Stimulated activated CD4-positive, alpha-beta T cell treated with anti-CD3 and anti-CD28 coated beads, Interleukin-15, amount 100 ng/mL, for 48 hours (primary cell): ENCODE measurements around the gene CHN1.

Experiments
- DNase-seq, 2 donors: peaks; one replicate each; pipeline ENCODE4 v3.0.0-alpha.2; 2020; ENCODE audit warnings: low read depth in 2 of 2

CHN1 gene

DNA sequence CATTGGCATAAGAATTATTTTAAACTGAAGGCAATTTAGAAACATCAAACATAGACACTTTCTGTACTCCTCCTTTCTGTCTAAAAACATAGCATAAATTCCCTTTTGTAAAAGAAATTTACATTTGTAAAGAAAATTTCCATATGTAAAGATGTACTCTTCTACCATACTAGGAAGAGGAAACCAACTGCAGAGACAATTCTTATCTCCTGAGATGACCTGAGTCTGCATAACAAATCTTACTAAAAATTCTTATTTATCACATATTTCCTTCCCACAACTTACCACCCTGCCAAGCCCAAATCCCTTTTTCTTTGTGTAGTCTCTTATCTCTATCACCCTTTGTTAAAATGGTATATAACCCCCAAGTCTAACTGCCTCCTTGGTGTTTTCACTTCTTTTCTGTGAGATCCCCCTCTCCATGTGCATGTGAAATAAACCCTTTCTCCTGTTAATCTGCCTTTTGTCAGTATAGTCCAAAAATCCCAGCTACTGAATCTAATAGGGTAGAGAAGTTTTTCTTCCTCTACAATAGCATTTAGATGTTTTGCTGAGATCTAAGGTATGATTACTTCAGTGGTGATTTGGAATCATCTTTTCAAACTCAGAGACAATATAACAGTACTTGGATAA lies 81.0 kb downstream of the CHN1 start:
- DNase-seq = no peak

GRCh38 chr2:174919947-174920595 lies 85.1 kb downstream of the CHN1 start:
- DNase-seq = no peak

DNA sequence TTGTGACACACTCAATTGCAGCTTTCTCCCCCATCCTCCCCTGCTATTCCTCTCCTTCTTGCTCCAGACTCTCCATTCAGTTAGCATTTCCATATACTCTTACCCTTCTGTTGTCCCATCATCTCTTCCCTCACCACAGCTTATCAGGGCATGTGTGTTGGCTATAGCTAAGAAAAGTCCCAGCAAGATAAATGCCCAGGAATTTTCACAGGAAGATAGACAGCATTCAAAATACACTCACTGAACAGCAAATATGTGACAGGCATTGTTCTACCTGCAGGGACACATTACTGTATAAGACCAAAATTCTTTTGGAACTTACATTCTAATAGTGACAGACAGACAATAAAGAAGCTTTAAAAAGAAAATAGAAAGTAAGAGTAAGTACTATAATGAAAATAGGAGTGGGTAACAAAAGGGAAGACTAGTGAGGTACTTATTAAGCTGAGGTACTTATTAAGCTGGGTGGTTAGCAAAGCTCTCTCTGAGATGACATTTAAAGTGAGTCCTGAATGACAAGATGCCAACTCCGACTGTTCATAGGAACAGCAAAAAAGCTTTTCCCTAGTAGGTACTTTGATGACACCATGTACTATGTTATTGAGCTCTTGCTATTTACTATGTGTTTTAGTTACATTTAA lies 86.2 kb downstream of the CHN1 start:
- DNase-seq = no peak

DNA sequence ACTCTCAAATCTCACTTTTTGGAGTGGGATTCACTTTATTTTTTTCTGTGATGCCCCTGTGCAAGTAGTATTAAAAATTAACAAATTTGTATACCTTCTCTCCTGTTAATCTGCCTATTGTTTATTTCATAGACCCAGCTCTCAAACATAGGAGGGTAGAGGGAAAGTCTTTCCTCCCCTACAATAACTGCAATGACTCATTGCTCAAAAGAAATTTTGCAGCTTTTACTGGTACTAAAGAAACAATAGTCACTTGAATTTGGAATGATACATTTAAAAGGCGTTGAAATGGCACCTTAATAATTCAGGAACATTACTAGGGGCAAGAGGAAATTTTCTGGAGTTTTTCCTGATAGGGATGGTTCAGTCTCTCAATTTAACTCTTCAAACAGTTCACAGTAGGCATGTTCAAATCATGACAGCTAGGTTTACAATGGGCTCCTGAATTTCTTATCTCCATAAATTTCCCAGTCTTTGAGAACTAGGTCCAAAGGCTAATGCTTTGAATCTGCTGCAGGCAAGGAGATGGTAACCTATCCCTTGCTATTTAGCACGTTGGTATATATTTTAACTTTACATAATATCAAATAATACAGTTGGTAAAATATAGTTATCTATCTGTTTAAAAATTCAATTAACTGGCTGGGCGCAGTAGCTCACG lies 88.8 kb downstream of the CHN1 start:
- no peak for DNase-seq

DNA sequence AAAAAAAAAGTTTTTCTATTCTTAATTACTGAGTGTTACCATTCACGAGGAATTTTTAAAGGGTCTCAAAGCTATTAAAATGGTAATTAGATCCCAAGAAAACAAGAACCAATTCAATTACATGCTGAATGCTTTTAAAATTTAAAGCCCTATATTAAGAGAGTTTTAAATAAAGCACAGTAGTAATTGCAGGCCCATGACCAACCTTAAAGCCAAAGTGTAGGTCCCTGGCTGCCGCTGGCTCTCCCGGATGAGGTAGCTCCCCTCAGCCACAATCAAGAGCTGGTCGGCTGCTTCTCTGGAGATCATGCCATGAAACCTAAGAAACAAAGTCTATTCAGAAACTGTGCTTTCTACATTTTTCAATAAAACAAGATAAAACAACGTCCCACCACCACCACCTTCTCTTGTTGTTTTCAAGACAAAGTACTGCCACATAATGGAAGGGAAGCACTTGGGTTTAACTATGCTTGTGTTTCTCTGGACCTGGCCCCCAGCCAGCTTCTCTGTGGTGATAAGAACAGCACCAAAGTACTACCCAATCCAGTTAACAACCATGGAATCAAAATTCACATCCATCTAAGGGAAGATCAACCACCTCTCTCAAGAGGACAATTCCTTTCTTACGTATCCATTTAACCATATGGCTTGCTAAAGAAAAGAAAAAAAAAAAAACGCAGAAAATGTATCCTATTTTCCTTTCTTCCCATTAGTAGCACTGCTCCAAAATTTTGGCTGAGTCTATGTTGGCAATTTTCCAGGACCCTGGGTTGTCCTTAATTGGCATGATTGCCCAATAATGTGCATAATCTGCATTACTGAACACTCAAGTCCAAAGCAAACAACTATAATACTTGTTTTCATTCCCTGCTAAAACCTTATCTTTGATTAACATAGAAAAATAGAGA lies 90.1 kb downstream of the CHN1 start:
- DNase-seq = no peak

DNA sequence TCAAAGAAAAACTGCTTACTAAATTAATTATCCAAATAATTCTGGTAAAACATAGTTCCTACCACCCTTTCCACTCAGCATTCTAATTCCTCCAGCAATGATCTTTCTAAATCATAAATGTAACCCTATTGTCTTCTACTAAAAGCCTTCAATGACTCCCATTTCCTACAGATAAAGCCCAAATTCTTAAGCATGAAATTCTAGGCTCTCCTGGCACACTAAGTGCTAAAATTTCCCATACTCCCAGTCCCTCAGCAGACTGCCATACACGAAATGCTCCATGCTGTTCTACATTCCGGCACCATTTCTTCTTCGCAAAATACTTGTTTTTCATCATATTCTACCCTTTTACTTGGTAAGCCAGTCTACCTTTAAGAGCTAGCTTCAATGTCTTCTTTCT lies 96.9 kb downstream of the CHN1 start:
- DNase-seq = no peak

DNA sequence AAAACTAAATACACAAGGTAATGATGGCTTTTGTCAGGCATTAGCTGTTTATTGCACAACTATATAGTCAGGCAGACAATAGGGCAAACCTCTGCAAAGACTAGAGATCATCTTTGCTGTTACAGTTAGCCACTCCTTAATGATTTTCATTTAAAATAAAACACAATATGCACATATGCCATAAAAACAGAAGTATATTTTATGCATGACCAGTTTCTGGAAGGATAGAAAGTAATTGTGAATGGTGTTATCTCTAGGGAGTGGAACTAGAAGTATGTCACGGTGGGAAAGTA lies 102.0 kb downstream of the CHN1 start:
- DNase-seq = no peak

GRCh38 chr2:174902506-174903263 lies 102.5 kb downstream of the CHN1 start:
- no peak for DNase-seq

- peak in 1 of 2 donors; percentile 7 for DNase-seq
Measured at GRCh38 chr2:174901075-174901474, 104.1 kb downstream of the CHN1 start.

- no peak for DNase-seq
Measured at GRCh38 chr2:174897286-174897685, 107.9 kb downstream of the CHN1 start.

- DNase-seq = no peak
Measured at GRCh38 chr2:174893018-174893417, 112.2 kb downstream of the CHN1 start.

DNA sequence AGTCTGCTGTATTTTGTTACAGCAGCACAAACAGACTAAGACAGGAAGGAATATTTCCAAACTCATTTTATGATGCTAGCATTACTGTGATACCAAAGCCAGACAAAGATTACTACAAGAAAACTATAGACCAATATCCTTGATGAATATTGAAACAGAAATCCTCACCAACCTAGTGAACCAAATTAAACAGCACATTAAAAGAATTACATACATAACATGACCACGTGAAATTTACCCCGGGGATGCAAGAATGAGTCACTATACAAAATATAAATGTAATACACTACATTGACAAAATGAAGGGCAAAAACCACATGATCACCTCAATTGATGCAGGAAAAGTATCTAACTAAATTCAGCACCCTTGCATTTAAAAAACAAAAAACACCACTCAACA lies 112.6 kb downstream of the CHN1 start:
- DNase-seq = no peak

DNA sequence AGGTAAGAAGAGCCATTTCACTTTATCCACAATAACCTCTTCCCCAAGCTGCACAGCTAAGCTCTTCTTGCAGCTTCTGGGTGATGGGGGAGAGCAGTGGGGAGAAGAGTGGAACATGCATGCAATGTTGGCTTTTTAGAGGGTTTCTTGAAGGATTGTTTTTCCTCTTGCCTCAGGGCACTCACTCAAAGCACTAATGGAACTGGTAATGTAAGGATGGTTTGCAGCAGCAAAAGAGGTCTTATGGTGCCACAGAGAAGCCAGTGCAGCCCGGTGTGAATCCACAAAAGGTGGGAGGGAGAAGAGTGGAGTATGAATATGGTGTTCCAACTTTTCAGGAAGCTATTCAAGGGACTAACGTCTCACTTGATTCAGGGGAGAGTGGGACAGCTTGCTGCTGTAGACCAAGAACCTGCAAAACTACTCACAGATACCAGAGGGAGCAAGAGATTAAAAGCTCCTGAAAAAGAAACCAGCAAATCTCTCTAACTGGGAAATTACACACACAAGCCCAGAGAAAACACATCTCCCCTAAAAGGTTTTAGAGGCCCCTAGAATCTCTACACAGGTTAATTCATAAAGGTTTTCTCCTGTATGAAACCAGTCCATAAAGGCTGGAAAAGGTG lies 116.4 kb downstream of the CHN1 start:
- no peak for DNase-seq

DNA sequence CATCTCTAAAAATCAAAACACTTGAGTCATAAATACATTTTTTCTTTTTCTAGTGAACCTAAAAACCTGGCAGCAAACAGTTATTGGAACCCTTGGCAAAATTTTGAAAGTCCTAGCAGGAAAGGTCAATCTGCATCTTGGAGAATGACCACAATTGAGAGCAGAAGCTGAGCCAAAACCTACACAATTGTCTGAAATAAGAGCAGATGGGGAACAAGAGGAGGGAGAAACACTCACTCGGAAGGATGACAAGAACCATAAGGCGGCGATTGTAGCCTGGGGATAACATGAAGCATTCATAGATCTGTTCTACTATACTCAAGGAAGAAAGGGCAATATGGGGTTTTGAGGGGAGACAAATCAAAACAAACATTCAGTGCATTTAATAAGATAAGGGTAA lies 117.0 kb downstream of the CHN1 start:
- DNase-seq = no peak

GRCh38 chr2:174882416-174882815 lies 122.8 kb downstream of the CHN1 start:
- no peak for DNase-seq

DNA sequence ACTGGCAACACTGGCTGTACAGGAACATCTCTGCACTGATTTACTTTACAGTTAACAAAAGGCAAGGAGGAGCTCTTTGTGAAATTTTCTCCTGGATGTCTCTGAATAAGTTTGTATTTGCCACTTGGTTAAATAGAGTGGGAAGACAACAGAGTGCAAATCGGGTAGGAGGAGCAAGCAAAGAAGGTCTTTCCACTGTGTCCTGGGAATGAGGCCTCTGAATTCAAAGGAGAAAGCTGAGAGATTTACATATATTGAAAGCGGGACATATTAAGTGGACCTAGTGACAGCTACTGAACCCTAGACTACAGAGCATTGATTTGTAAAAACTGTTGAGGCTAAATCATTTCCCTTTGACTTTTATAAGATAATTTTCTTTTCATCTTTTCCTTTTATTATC lies 123.5 kb downstream of the CHN1 start:
- no peak for DNase-seq

GRCh38 chr2:174878537-174879147 lies 126.5 kb downstream of the CHN1 start:
- no peak for DNase-seq

DNA sequence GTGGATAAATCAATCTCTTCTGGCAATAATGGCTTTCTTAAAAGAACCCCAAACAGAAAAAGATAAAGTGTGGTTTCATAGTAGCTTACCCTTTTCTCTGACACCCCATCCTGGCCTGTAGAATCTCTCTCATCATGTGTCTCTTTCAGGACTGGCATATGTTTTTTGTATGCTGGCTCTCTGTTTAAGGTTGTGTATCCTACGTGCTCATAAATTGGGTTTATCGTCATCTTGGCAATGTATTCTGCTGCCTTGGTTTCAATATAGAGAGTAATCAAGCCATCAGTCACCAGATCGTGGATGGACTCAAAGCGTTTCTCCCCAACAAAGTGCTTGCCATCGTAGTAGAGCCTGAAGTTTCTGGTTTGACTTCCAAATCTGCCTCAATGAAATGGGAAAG lies 127.4 kb downstream of the CHN1 start:
- DNase-seq = no peak

- DNase-seq = no peak
Measured at GRCh38 chr2:174877301-174877700, 127.9 kb downstream of the CHN1 start.

DNA sequence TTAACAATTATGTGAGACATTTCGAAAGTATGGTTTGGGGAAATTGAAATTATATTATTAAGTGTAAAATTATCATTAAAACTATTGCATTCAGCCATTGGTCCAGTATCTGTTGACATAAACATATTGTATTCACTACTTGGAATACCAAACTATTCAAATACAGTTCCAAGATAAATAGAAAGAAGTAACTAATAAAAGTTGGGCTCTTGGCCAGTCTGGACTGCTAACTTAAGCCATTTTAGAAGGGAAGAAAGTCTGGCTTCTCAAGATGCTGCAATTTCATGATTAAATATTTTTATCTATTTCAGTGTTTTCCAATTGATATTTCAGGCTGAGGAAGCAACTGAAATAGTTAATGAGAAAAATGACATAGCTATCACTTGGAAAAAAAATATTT lies 131.1 kb downstream of the CHN1 start:
- DNase-seq = no peak
